HepG2 (cell line): ENCODE results near the gene IGLON5. TPM values are rescaled to one million over a fixed set of nuclear protein-coding genes. Genes with fewer than 3 reads are reported as not detected.

ENCODE experiments used
- CBX2 ChIP-seq, 2 experiments: fragments of 200-600 bp in 1 of 2; sonication (generic); formaldehyde crosslinking in 1 of 2; IDR thresholded peaks; 2 replicates each; pipeline versions ENCODE4 v1.7.0 to v1.8.1; 2018 to 2022; ENCODE audit warnings: low read depth in 2 of 2, low read length in 1 of 2, mild to moderate bottlenecking in 1 of 2, missing genetic modification reagents in 1 of 2
- ESRRA ChIP-seq: sonication (generic); formaldehyde crosslinking; IDR thresholded peaks from 2 replicates; pipeline ENCODE4 v1.5.1; 2020; ENCODE audit warnings: mild to moderate bottlenecking, low read depth, missing genetic modification reagents
- NFE2L1 ChIP-seq: sonication (generic); formaldehyde crosslinking; IDR thresholded peaks from 2 replicates; pipeline ENCODE4 v1.4.0; 2020; ENCODE audit warnings: missing genetic modification reagents, mild to moderate bottlenecking, borderline replicate concordance
- NR2F1 ChIP-seq, 2 experiments: fragments of 450-650 bp in 1 of 2; formaldehyde crosslinking in 1 of 2; IDR thresholded peaks; 2 replicates each; pipeline versions ENCODE4 v1.5.0 to v1.6.1; 2016 to 2020; ENCODE audit warnings: mild to moderate bottlenecking in 1 of 2, missing compliant biosample characterization in 1 of 2, missing genetic modification reagents in 1 of 2, moderate library complexity in 1 of 2
- SKI ChIP-seq: fragments of 450-650 bp; IDR thresholded peaks from one replicate; pipeline ENCODE4 v1.6.1; 2018; ENCODE audit warnings: mild to moderate bottlenecking; ENCODE audit not compliant: partially characterized antibody
- TAF15 ChIP-seq: fragments of 200-400 bp; formaldehyde crosslinking; IDR thresholded peaks from one replicate; pipeline ENCODE4 v1.6.1; 2018; ENCODE audit warnings: mild to moderate bottlenecking, low read depth, low read length; ENCODE audit not compliant: poor library complexity, severe bottlenecking
- TP53 ChIP-seq: sonication (generic); formaldehyde crosslinking; conservative IDR thresholded peaks from 2 replicates; pipeline ENCODE4 v1.4.0; 2020; ENCODE audit warnings: missing genetic modification reagents
- YY1 ChIP-seq: IDR thresholded peaks from 2 replicates; pipeline ENCODE4 v1.6.1; 2011; ENCODE audit warnings: low read length, low read depth, moderate library complexity, mild to moderate bottlenecking; ENCODE audit not compliant: insufficient read depth, insufficient replicate concordance
- ZNF225 ChIP-seq: sonication (generic); formaldehyde crosslinking; IDR thresholded peaks from 2 replicates; pipeline ENCODE4 v1.4.0; 2020; ENCODE audit warnings: mild to moderate bottlenecking, missing genetic modification reagents
- ZNF253 ChIP-seq: sonication (generic); formaldehyde crosslinking; IDR thresholded peaks from 2 replicates; pipeline ENCODE4 v1.8.0; 2022; ENCODE audit warnings: mild to moderate bottlenecking, missing genetic modification reagents, borderline replicate concordance
- ZNF274 ChIP-seq: sonication (generic); formaldehyde crosslinking; IDR thresholded peaks from 2 replicates; pipeline ENCODE4 v1.5.1; 2020; ENCODE audit warnings: mild to moderate bottlenecking, missing genetic modification reagents
- polyA plus RNA-seq, 8 experiments: library from polyadenylated mRNA; depleted of rRNA in 3 of 8; stranded (reverse) in 7 of 8; unstranded in 1 of 8; fragments of >200 nt; fragmentation: Illumina TruSeq in 4 of 8; extraction: Trizol in 4 of 8; gene quantifications; 2 replicates each; pipeline versions ENCODE4 v1.2.1 to v1.2.3, GENCODE V29; 2011 to 2016; ENCODE audit warnings: low read depth in 4 of 8, missing spikeins in 1 of 8, mixed read lengths in 1 of 8; ENCODE audit not compliant: insufficient read depth in 1 of 8
- total RNA-seq, 5 experiments: library from RNA; depleted of rRNA; stranded (reverse); fragments of >200 nt; fragmentation: Illumina TruSeq; extraction: Trizol; gene quantifications; 2 replicates each; pipeline ENCODE4 v1.2.3, GENCODE V29; 2016; ENCODE audit warnings: low read depth in 1 of 5
- TF ChIP-seq, protein P1 (sequence below): sonication (generic); formaldehyde crosslinking; IDR thresholded peaks from 2 replicates; pipeline ENCODE4 v1.5.1; 2020; ENCODE audit warnings: missing genetic modification reagents, mild to moderate bottlenecking, borderline replicate concordance
- TF ChIP-seq, protein P2 (sequence below): IDR thresholded peaks from 2 replicates; pipeline ENCODE4 v1.6.1; 2018; ENCODE audit warnings: missing genetic modification reagents
- TF ChIP-seq, protein P3 (sequence below): IDR thresholded peaks from 2 replicates; pipeline ENCODE4 v1.6.1; 2016; ENCODE audit warnings: low read depth, borderline replicate concordance
- TF ChIP-seq, protein P4 (sequence below): sonication (generic); formaldehyde crosslinking; IDR thresholded peaks from 2 replicates; pipeline ENCODE4 v1.8.1; 2023; ENCODE audit warnings: mild to moderate bottlenecking, missing genetic modification reagents
- TF ChIP-seq, protein P5 (sequence below), 2 experiments: sonication (generic) in 1 of 2; formaldehyde crosslinking in 1 of 2; IDR thresholded peaks; 2 replicates each; pipeline versions ENCODE4 v1.4.0 to v1.6.1; 2016 to 2020; ENCODE audit warnings: borderline replicate concordance in 1 of 2, low read depth in 1 of 2, mild to moderate bottlenecking in 1 of 2, missing genetic modification reagents in 1 of 2

IGLON5 gene
- total and polyA plus RNA-seq, 2 of the 13 experiments (the other 11 are each of a cell fraction or from before 2014, with no cell fraction given) = 0.04 to 5.7 TPM

DNA sequence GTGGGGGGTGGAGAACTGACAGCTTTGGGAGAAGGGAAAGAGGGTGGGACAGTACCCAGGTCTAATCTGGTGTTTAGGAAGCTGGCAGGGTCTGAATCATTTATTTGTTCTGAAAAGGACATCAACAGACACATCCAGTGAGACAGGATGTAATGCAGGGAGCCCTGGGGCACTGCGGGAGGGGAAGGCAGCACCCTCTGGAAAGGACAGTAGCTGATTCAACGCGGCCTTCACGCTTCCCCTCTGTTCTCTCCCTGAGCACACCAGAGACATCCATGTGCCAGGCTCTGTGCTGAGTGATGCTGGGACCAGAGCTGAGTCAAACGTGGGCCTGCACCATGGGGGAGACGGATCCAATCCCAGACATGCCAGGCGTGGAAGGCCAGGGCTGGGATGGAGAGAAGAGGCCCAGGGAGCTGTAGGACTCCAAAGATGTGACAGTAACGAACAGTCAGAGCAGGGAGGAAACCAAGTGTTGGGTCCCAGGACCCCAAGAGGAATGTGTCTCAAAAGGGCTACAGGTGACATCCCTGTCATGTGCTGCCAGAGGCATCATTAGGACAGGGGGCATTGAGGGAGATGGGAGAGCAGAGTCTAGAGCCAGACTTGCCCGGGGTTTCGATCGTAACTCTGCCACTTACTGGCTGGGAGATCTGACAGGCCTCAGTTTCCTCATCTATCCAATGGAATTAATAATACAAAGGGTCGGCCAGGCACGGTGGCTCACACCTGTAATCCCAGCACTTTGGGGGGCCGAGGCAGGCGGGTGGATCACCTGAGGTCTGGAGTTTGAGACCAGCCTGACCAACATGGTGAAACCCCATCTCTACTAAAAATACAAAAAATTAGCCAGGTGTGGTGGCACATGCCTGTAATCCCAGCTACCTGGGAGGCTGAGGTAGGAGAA lies 53.0 kb downstream of the IGLON5 start (continued):
- TF ChIP-seq ZNF225 (CRISPR knock-in tag) (no peak), CBX2 (IDR thresholded peaks at IDR 0.05; ENCODE audit: low read depth, low read length) (no peak), CBX2 (CRISPR knock-in tag; IDR thresholded peaks at IDR 0.05; ENCODE audit: low read depth) (no peak), TP53 (CRISPR knock-in tag) (no peak), TAF15 (no peak), ZNF253 (no peak), NR2F1 (CRISPR knock-in tag; IDR thresholded peaks at IDR 0.05) (no peak), ZNF274 (CRISPR knock-in tag) (no peak), NFE2L1 (CRISPR knock-in tag) (no peak), YY1 (no peak), ESRRA (CRISPR knock-in tag) (no peak), SKI (no peak)
- TF ChIP-seq, protein P1, sequence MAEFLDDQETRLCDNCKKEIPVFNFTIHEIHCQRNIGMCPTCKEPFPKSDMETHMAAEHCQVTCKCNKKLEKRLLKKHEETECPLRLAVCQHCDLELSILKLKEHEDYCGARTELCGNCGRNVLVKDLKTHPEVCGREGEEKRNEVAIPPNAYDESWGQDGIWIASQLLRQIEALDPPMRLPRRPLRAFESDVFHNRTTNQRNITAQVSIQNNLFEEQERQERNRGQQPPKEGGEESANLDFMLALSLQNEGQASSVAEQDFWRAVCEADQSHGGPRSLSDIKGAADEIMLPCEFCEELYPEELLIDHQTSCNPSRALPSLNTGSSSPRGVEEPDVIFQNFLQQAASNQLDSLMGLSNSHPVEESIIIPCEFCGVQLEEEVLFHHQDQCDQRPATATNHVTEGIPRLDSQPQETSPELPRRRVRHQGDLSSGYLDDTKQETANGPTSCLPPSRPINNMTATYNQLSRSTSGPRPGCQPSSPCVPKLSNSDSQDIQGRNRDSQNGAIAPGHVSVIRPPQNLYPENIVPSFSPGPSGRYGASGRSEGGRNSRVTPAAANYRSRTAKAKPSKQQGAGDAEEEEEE (CRISPR knock-in tag) = no peak
- TF ChIP-seq, protein P2, sequence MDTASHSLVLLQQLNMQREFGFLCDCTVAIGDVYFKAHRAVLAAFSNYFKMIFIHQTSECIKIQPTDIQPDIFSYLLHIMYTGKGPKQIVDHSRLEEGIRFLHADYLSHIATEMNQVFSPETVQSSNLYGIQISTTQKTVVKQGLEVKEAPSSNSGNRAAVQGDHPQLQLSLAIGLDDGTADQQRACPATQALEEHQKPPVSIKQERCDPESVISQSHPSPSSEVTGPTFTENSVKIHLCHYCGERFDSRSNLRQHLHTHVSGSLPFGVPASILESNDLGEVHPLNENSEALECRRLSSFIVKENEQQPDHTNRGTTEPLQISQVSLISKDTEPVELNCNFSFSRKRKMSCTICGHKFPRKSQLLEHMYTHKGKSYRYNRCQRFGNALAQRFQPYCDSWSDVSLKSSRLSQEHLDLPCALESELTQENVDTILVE = no peak
- TF ChIP-seq, protein P3, sequence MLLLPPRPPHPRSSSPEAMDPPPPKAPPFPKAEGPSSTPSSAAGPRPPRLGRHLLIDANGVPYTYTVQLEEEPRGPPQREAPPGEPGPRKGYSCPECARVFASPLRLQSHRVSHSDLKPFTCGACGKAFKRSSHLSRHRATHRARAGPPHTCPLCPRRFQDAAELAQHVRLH (CRISPR knock-in tag) = no peak; the same call in 1 of the 2 replicates
- TF ChIP-seq, protein P4, sequence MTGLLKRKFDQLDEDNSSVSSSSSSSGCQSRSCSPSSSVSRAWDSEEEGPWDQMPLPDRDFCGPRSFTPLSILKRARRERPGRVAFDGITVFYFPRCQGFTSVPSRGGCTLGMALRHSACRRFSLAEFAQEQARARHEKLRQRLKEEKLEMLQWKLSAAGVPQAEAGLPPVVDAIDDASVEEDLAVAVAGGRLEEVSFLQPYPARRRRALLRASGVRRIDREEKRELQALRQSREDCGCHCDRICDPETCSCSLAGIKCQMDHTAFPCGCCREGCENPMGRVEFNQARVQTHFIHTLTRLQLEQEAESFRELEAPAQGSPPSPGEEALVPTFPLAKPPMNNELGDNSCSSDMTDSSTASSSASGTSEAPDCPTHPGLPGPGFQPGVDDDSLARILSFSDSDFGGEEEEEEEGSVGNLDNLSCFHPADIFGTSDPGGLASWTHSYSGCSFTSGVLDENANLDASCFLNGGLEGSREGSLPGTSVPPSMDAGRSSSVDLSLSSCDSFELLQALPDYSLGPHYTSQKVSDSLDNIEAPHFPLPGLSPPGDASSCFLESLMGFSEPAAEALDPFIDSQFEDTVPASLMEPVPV (CRISPR knock-in tag) = no peak
- TF ChIP-seq, protein P5, sequence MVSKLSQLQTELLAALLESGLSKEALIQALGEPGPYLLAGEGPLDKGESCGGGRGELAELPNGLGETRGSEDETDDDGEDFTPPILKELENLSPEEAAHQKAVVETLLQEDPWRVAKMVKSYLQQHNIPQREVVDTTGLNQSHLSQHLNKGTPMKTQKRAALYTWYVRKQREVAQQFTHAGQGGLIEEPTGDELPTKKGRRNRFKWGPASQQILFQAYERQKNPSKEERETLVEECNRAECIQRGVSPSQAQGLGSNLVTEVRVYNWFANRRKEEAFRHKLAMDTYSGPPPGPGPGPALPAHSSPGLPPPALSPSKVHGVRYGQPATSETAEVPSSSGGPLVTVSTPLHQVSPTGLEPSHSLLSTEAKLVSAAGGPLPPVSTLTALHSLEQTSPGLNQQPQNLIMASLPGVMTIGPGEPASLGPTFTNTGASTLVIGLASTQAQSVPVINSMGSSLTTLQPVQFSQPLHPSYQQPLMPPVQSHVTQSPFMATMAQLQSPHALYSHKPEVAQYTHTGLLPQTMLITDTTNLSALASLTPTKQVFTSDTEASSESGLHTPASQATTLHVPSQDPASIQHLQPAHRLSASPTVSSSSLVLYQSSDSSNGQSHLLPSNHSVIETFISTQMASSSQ (IDR thresholded peaks at IDR 0.05; ENCODE audit: low read depth) = no peak
- TF ChIP-seq, protein P5 (CRISPR knock-in tag; IDR thresholded peaks at IDR 0.05; ENCODE audit: borderline replicate concordance) = no peak
